Measurements from ENCODE around the gene ACTN3. TPM values are rescaled to one million over a fixed set of nuclear protein-coding genes. Genes with fewer than 3 reads are reported as not detected.

ACTN3 gene
- total RNA-seq, 4 donors from 2014 or later, result not detected

- WGBS, 2 donors (ENCODE audit: low coverage in 1 of 2), result 64% methylated on average over 4 of the region's 5 CpGs; no CpG with 5 or more reads in 1 of the 2 donors
- no peak for ATAC-seq
- no peak overlapping the region for H3K4me3 ChIP-seq
- H3K27me3 ChIP-seq, result peaks cover 20% of the 10 kb centered on the region
- no peak overlapping the region for H3K27ac ChIP-seq
- peaks cover 0 to 13% (median 6%) of the 10 kb centered on the region in 3 donors for H3K4me1 ChIP-seq
- TF ChIP-seq CTCF (IDR thresholded peaks at IDR 0.05) (no peak), EP300 (IDR thresholded peaks at IDR 0.05) (no peak), POLR2A (IDR thresholded peaks at IDR 0.05) (no peak), POLR2AphosphoS5 (IDR thresholded peaks at IDR 0.05) (no peak)
- H3K9me3 ChIP-seq, result no peaks in the 10 kb centered on the region
- H3K36me3 ChIP-seq, result no peaks in the 10 kb centered on the region
These were observed 7.9 kb downstream of the ACTN3 start for GRCh38 chr11:66554602-66555001.

GRCh38 chr11:66555416-66555815 lies 8.7 kb downstream of the ACTN3 start:
- no peak overlapping the region for H3K4me3 ChIP-seq
- no peak for ATAC-seq
- no peaks in the 10 kb centered on the region for H3K36me3 ChIP-seq
- no peaks in the 10 kb centered on the region for H3K9me3 ChIP-seq
- peaks cover 20% of the 10 kb centered on the region for H3K27me3 ChIP-seq
- H3K4me1 ChIP-seq, result peaks cover 0 to 15% (median 6%) of the 10 kb centered on the region in 3 donors
- TF ChIP-seq CTCF (IDR thresholded peaks at IDR 0.05) (no peak), POLR2A (IDR thresholded peaks at IDR 0.05) (no peak), POLR2AphosphoS5 (IDR thresholded peaks at IDR 0.05) (no peak), EP300 (IDR thresholded peaks at IDR 0.05) (no peak)
- WGBS, 2 donors (ENCODE audit: low coverage in 1 of 2), result 55% methylated on average over 1 of the region's 3 CpGs; no CpG with 5 or more reads in 1 of the 2 donors
- no peak overlapping the region for H3K27ac ChIP-seq

GRCh38 chr11:66556086-66556485 lies 9.4 kb downstream of the ACTN3 start:
- 78 to 100% methylated on average over 1 to 3 of the region's 7 CpGs for WGBS, 2 donors (ENCODE audit: low coverage in 1 of 2)
- no peak for TF ChIP-seq EP300 (IDR thresholded peaks at IDR 0.05)
- TF ChIP-seq POLR2A (IDR thresholded peaks at IDR 0.05), result no peak
- no peak for TF ChIP-seq CTCF (IDR thresholded peaks at IDR 0.05)
- no peak for TF ChIP-seq POLR2AphosphoS5 (IDR thresholded peaks at IDR 0.05)
- Histone ChIP-seq H3K4me1 (peaks cover 0 to 15% (median 6%) of the 10 kb centered on the region in 3 donors), H3K27me3 (peaks cover 20% of the 10 kb centered on the region), H3K4me3 (no peak overlapping the region), H3K27ac (no peak overlapping the region), H3K9me3 (no peaks in the 10 kb centered on the region), H3K36me3 (no peaks in the 10 kb centered on the region)
- ATAC-seq, result no peak

- WGBS, 2 donors (ENCODE audit: low coverage in 1 of 2), result 87% methylated on average over 3 of the region's 24 CpGs; no CpG with 5 or more reads in 1 of the 2 donors
- H3K4me3 ChIP-seq, result no peak overlapping the region
- peaks cover 0 to under 1% of the 10 kb centered on the region in 2 donors for H3K36me3 ChIP-seq
- H3K27ac ChIP-seq, result no peak overlapping the region
- no peak for ATAC-seq
- TF ChIP-seq POLR2A (IDR thresholded peaks at IDR 0.05) (no peak), POLR2AphosphoS5 (IDR thresholded peaks at IDR 0.05) (no peak), CTCF (IDR thresholded peaks at IDR 0.05) (no peak), EP300 (IDR thresholded peaks at IDR 0.05) (no peak)
- no peaks in the 10 kb centered on the region for H3K9me3 ChIP-seq
- H3K4me1 ChIP-seq, result peaks cover 0 to 15% (median 6%) of the 10 kb centered on the region in 3 donors
- H3K27me3 ChIP-seq, result peaks cover 20% of the 10 kb centered on the region
These were observed 11.1 kb downstream of the ACTN3 start for GRCh38 chr11:66557733-66558326.
